CD4-positive, alpha-beta T cell (primary cell): ENCODE measurements around the gene HK1. TPM values are rescaled to one million over a fixed set of nuclear protein-coding genes. Genes with fewer than 3 reads are reported as not detected.

Experiments used
- ATAC-seq: fragments of 200-7000 bp; cut with Tn5 transposase; one replicate; pipeline ENCODE4 v1.10.0; 2022; ENCODE audit warnings: mild to moderate bottlenecking; ENCODE audit not compliant: poor library complexity
- CTCF ChIA-PET: fragments of 350-600 bp; sonication (Branson Sonifier 250); formaldehyde crosslinking; loops from one replicate; lab custom pipeline; 2021; ENCODE audit warnings: antibody characterized with exemption, inconsistent platforms; lab: Charles Lee
- POLR2A ChIA-PET: fragments of 350-600 bp; sonication (Branson Sonifier 250); formaldehyde crosslinking; loops from one replicate; lab custom pipeline; 2021; ENCODE audit warnings: antibody characterized with exemption, inconsistent platforms; lab: Charles Lee
- DNase-seq, 14 experiments: peaks; one replicate each; pipeline ENCODE4 v3.0.0-alpha.2; 2013 to 2020; ENCODE audit warnings: mixed read lengths in 2 of 14
- H3K27ac ChIP-seq, 2 donors: one replicate each; pipeline versions ENCODE4 v1.5.1 to v1.7.0; 2013; ENCODE audit warnings: low read length in 2 of 2, low read depth in 1 of 2, mild to moderate bottlenecking in 1 of 2
- H3K27me3 ChIP-seq, 2 experiments: 1 replicate in 1 of 2; 2 replicates in 1 of 2; pipeline versions ENCODE4 v1.6.1 to v1.7.0; 2013; ENCODE audit warnings: low read length in 2 of 2, control low read depth in 1 of 2, mild to moderate bottlenecking in 1 of 2, moderate library complexity in 1 of 2; ENCODE audit not compliant: insufficient read depth in 2 of 2, control insufficient read depth in 1 of 2
- H3K36me3 ChIP-seq: one replicate; pipeline ENCODE4 v1.6.1; 2013; ENCODE audit warnings: low read length, control low read depth; ENCODE audit not compliant: insufficient read depth
- H3K4me1 ChIP-seq: one replicate; pipeline ENCODE4 v1.6.1; 2013; ENCODE audit warnings: low read length, control low read depth; ENCODE audit not compliant: insufficient read depth
- H3K4me3 ChIP-seq: one replicate; pipeline ENCODE4 v1.5.1; 2013; ENCODE audit warnings: mild to moderate bottlenecking, low read length, moderate library complexity
- H3K9me3 ChIP-seq, 2 experiments: 1 replicate in 1 of 2; 2 replicates in 1 of 2; pipeline versions ENCODE4 v1.6.1 to v1.7.0; 2013; ENCODE audit warnings: low read length in 2 of 2, mild to moderate bottlenecking in 2 of 2, control low read depth in 1 of 2, moderate library complexity in 1 of 2; ENCODE audit not compliant: control insufficient read depth in 1 of 2, insufficient read depth in 1 of 2
- H3K27ac Mint-ChIP-seq: one replicate; pipeline ENCODE4 v1.8.0; 2020; ENCODE audit warnings: mixed read lengths
- H3K27me3 Mint-ChIP-seq: one replicate; pipeline ENCODE4 v1.8.0; 2021; ENCODE audit warnings: mixed read lengths
- H3K36me3 Mint-ChIP-seq: one replicate; pipeline ENCODE4 v1.8.0; 2021; ENCODE audit warnings: low read depth, mixed read lengths
- H3K4me1 Mint-ChIP-seq: one replicate; pipeline ENCODE4 v1.8.0; 2021; ENCODE audit warnings: low read depth, mixed read lengths
- H3K4me3 Mint-ChIP-seq: one replicate; pipeline ENCODE4 v1.8.0; 2020; ENCODE audit warnings: mild to moderate bottlenecking, mixed read lengths
- H3K9me3 Mint-ChIP-seq: one replicate; pipeline ENCODE4 v1.8.0; 2020; ENCODE audit warnings: mixed read lengths
- intact Hi-C, 2 experiments: fragments of 100-400 bp; cut with DNase I in 1 of 2; cut with micrococcal nuclease in 1 of 2; formaldehyde crosslinking; loops; one replicate each; pipeline versions ENCODE4 v1.15.1 to v1.9.0; 2023 to 2025; cut with DNase I, micrococcal nuclease
- total RNA-seq, 174 experiments: library from RNA in 2 of 174; stranded (reverse) in 2 of 174; gene quantifications; one replicate each; pipeline ENCODE4 v1.2.3 and lab custom pipeline; 2021 to 2026
- TF ChIP-seq, protein P1 (sequence below): fragments of 200-600 bp; IDR thresholded peaks from one replicate; pipeline ENCODE4 v1.8.0; 2022; ENCODE audit warnings: antibody characterized with exemption, mild to moderate bottlenecking

HK1 gene
- total RNA-seq, 2 experiments from 2014 or later, result 45.6 to 48.1 TPM

DNA sequence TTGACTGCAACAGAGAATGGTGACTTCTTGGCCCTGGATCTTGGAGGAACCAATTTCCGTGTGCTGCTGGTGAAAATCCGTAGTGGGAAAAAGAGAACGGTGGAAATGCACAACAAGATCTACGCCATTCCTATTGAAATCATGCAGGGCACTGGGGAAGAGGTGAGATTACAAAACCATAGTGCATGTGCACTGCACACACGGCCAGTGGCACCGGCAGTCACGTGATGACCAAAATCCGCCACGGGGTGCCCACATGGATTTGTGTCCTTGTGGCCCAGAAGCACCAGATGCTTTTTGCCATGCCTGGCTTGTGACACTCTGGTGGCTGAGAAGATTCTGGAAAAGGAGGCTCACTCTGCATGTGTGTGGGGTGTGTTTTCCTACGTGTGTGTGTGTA lies 106.0 kb downstream of the HK1 start:
- H3K4me1 ChIP-seq, result no peaks in the 10 kb centered on the region
- no peak overlapping the region for H3K27ac ChIP-seq
- no peaks in the 10 kb centered on the region for H3K9me3 Mint-ChIP-seq
- no peaks in the 10 kb centered on the region for H3K9me3 ChIP-seq
- ChIA-PET POLR2A (no interaction called here), CTCF (interaction anchor here (1.1 kb wide), 1 partner anchor 9 kb away, joined by 4 read pairs; no protein-coding TSS in a partner anchor)
- ATAC-seq (no peak), DNase-seq (no peak)
- peaks cover 3% of the 10 kb centered on the region for H3K4me1 Mint-ChIP-seq
- peaks cover 96% of the 10 kb centered on the region for H3K36me3 ChIP-seq
- TF ChIP-seq, protein P1, sequence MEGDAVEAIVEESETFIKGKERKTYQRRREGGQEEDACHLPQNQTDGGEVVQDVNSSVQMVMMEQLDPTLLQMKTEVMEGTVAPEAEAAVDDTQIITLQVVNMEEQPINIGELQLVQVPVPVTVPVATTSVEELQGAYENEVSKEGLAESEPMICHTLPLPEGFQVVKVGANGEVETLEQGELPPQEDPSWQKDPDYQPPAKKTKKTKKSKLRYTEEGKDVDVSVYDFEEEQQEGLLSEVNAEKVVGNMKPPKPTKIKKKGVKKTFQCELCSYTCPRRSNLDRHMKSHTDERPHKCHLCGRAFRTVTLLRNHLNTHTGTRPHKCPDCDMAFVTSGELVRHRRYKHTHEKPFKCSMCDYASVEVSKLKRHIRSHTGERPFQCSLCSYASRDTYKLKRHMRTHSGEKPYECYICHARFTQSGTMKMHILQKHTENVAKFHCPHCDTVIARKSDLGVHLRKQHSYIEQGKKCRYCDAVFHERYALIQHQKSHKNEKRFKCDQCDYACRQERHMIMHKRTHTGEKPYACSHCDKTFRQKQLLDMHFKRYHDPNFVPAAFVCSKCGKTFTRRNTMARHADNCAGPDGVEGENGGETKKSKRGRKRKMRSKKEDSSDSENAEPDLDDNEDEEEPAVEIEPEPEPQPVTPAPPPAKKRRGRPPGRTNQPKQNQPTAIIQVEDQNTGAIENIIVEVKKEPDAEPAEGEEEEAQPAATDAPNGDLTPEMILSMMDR, result no peak
- H3K4me3 ChIP-seq, result no peak overlapping the region
- H3K36me3 Mint-ChIP-seq, result peaks cover 92% of the 10 kb centered on the region
- no peak overlapping the region for H3K27ac Mint-ChIP-seq
- no peaks in the 10 kb centered on the region for H3K27me3 Mint-ChIP-seq
- no peak overlapping the region for H3K4me3 Mint-ChIP-seq
- no peaks in the 10 kb centered on the region for H3K27me3 ChIP-seq
- intact Hi-C loops, result no loop called here

DNA sequence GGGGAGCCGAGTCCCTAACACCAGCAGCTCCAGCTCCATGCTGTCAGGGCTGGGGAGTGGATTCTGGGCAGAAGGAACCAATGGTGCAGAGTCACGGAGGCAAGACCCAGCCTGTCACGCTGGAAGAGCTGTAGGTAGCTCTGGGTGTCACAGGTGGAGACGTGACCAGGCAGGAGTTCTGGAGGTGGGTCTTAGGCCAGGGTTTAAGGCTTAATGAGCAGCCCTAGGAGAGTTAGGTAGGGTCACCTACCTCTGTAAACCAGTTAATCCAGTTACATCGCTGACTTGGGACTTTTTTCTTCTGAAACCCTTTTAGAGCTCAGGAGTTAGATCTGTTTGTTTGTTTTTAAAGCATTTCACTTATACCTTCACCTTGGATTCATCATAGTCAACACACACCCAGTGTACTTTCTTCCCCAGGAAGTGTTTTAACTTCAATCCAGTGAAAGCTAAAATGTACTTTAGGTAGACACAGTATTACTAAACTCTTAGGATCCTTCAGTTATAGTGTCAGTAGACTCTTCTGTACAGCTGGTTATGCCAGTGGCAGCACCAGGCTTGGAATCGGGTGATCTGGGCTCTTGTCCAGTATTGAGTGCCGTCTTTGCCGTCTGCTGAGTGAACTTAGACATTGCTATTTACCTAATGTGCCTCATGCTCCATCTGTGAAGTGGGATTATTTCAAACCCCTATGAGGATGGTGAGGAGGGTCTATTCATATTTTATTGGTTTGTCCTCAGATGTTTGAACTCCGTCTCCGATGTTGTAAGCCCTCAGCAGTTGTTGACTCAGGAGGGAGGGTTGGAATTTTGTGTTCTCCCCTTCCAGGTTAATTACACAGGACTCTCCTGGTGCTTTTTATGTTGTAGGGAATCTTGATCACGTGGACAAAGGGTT lies 107.4 kb downstream of the HK1 start:
- intact Hi-C loops, result no loop called here
- TF ChIP-seq, protein P1, result no peak
- ATAC-seq (no peak), DNase-seq (no peak)
- H3K4me3 ChIP-seq, result no peak overlapping the region
- H3K4me1 ChIP-seq, result peaks cover 6% of the 10 kb centered on the region
- peaks cover 12% of the 10 kb centered on the region for H3K4me1 Mint-ChIP-seq
- H3K9me3 Mint-ChIP-seq, result no peaks in the 10 kb centered on the region
- H3K27me3 Mint-ChIP-seq, result no peaks in the 10 kb centered on the region
- no peak overlapping the region for H3K4me3 Mint-ChIP-seq
- CTCF ChIA-PET, result interaction anchor here (0.9 kb wide), 1 partner anchor 22 kb away, joined by 3 read pairs; no protein-coding TSS in a partner anchor
- H3K27ac ChIP-seq, result no peak overlapping the region
- peak overlapping the region; percentile 45 for H3K27ac Mint-ChIP-seq
- H3K36me3 Mint-ChIP-seq, result peaks cover 93% of the 10 kb centered on the region
- no peaks in the 10 kb centered on the region for H3K9me3 ChIP-seq
- no peaks in the 10 kb centered on the region for H3K27me3 ChIP-seq
- POLR2A ChIA-PET, result no interaction called here
- peaks cover 89% of the 10 kb centered on the region for H3K36me3 ChIP-seq

DNA sequence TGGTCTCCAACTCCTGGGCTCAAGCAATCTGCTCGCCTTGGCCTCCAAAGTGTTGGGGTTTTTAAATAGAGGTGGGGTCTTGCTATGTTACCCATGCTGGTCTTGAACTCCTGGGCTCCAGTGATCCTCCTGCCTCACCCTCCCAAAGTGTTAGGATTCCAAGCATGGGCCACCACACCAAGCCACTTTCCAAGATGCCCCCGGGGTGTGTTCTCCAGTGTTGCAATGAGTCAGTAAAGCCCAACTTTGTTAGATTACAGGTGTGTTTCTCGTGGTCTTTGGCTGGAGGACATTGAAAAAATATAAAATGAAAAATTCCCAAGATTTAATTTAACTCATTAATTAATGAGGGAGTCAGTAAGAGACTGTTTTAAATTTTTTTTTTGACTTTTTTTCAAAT lies 109.2 kb downstream of the HK1 start:
- H3K4me1 Mint-ChIP-seq, result peaks cover 22% of the 10 kb centered on the region
- TF ChIP-seq, protein P1, result no peak
- ATAC-seq (no peak), DNase-seq (no peak)
- CTCF ChIA-PET, result interaction anchor here (1.2 kb wide), 1 partner anchor 20 kb away, joined by 4 read pairs; no protein-coding TSS in a partner anchor
- intact Hi-C loops, result no loop called here
- peaks cover 94% of the 10 kb centered on the region for H3K36me3 Mint-ChIP-seq
- H3K27ac Mint-ChIP-seq, result no peak overlapping the region
- H3K9me3 Mint-ChIP-seq, result no peaks in the 10 kb centered on the region
- no peak overlapping the region for H3K4me3 Mint-ChIP-seq
- no peaks in the 10 kb centered on the region for H3K27me3 Mint-ChIP-seq
- H3K27me3 ChIP-seq, result no peaks in the 10 kb centered on the region
- no peaks in the 10 kb centered on the region for H3K9me3 ChIP-seq
- peaks cover 11% of the 10 kb centered on the region for H3K4me1 ChIP-seq
- H3K36me3 ChIP-seq, result peaks cover 79% of the 10 kb centered on the region
- no peak overlapping the region for H3K4me3 ChIP-seq
- POLR2A ChIA-PET, result no interaction called here
- H3K27ac ChIP-seq, result no peak overlapping the region
